ENCODE data around the gene ATP9B.
"Not testable (repeated sequence)": the region's sequence is repeated elsewhere in the genome, so short reads cannot be mapped to it uniquely, and the experiment has no call there.

Gene ATP9B

DNA sequence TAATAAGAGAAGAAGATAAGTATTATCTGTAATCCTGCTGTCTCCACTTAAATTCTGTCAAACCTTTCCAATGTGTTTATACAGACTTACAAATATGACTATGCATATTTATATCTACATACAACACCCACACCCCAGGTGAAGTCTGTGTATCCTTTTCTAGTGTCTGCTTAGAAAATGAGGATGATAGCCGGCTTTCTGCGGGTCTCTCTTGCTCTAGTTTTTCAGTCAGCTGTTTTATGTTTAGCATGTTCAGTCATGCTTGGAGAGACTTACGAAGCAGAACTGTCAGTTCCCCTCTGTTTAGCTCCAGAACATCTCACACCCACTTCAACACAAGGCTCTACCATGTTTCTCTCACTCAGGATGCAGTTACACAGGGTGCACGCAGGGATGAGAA is 189.3 kb downstream of the ATP9B start:
- H3K4me3 ChIP-seq (ENCODE audit: low read depth, low read length) = no peak overlapping the region
- no peak for DNase-seq (ENCODE audit: low read depth)

DNA sequence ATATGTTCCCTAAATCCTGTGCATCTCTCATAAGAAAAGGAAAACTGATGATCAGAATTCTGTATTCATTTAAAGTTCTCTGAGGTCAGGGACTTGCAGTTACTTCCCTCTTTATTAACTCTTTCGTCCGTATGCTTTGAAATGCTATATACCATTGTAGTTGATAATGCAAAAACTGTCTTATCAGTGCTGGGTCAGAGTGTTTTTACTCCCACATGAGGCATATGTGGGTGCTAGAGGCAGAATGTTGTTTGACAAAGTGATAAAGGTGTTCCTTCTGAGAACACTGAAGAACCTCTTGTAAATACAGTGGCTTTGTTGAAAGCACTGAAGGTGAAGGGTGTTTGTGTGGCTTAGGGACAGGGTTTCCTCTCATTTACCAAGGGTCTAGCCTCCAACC is 190.0 kb downstream of the ATP9B start:
- DNase-seq (ENCODE audit: low read depth) = no peak
- H3K4me3 ChIP-seq (ENCODE audit: low read depth, low read length) = no peak overlapping the region

DNA sequence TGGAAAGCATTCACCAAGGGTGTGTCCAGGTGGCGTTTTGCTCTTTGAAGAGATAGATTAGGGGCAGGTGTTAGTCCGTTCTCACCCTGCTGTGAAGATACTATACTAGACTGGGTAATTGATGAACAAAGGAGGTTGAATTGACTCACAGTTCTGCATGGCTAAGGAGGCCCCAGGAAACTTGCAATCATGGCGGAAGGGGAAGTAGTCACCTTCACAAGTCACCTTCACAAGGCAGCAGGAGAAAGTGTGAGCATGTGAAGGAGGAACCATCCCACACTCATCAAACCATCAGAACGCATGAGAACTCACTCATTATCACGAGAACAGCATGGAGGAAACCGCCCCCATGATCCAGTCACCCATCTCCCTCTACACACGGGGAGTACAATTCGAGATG is 190.8 kb downstream of the ATP9B start:
- no peak overlapping the region for H3K4me3 ChIP-seq (ENCODE audit: low read depth, low read length)
- DNase-seq (ENCODE audit: low read depth) = no peak

DNA sequence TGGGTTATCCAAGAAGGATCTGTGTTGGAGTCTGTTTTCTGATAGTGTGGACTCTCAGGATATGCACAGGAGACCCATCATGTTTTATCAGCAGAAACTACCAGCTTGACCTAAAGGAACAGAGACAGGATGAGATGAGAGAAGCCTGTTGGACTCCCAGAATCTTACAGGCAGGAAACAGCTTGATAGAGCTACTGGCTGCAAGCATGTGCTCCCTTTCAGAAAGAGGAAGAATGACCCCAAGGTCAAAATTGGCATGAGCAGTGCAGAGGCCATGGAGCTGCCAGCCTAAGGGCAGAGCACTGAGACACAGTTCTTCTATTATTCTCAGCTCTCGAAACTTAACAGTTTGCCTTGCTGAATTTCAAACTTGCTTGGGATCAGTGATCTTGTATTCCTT is 191.3 kb downstream of the ATP9B start:
- DNase-seq (ENCODE audit: low read depth) = no peak
- no peak overlapping the region for H3K4me3 ChIP-seq (ENCODE audit: low read depth, low read length)

DNA sequence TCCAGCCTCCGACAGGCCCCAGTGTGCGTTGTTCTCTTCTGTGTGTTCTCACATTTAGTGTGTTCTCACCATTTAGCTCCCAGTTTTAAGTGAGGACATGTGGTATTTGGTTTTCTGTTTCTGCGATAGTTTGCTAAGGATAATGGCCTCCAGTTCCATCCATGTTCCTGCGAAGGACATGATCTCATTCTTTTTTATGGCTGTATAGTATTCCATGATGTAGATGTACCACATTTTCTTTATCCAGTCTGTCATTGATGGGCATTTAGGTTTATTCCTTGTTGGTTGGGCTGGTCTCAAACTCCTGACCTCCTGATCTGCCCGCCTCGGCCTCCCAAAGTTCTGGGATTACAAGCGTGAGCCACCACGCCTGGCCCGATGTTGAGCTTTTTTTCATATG is 195.9 kb downstream of the ATP9B start:
- DNase-seq (ENCODE audit: low read depth); H3K4me3 ChIP-seq (ENCODE audit: low read depth, low read length): not testable (repeated sequence)

DNA sequence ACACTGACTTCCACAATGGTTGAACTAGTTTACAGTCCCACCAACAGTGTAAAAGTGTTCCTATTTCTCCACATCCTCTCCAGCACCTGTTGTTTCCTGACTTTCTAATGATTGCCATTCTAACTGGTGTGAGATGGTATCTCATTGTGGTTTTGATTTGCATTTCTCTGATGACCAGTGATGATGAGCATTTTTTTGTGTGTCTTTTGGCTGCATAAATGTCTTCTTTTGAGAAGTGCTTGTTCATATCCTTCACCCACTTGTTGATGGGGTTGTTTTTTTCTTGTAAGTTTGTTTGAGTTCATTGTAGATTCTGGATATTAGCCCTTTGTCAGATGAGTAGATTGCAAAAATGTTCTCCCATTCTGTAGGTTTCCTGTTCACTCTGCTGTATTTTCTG is 202.6 kb downstream of the ATP9B start:
- not testable (repeated sequence) for DNase-seq (ENCODE audit: low read depth)

DNA sequence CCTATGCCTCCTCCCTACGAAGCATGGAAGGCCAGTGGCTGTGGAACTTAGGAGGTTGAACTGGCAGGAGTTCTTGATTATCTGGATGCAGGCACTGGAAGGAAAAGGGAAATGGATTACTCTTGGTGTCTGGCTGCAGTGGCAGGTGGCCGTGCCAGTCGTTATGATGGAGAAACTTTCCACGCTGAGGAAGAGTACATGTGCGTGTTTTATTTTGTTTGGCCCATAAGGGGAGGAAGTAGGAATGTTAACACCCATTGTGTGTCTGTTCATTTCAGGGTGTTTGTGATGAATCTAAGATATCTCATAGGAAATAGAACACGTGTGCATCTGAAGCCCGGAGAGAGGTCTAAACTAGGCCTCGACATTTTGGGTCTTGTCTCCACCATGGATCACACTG is 203.7 kb downstream of the ATP9B start:
- no peak overlapping the region for H3K4me3 ChIP-seq (ENCODE audit: low read depth, low read length)
- no peak for DNase-seq (ENCODE audit: low read depth)

More for the DNA sequence above, 202.6 kb downstream of the ATP9B start:
- H3K4me3 ChIP-seq (ENCODE audit: low read depth, low read length) = not testable (repeated sequence)

DNA sequence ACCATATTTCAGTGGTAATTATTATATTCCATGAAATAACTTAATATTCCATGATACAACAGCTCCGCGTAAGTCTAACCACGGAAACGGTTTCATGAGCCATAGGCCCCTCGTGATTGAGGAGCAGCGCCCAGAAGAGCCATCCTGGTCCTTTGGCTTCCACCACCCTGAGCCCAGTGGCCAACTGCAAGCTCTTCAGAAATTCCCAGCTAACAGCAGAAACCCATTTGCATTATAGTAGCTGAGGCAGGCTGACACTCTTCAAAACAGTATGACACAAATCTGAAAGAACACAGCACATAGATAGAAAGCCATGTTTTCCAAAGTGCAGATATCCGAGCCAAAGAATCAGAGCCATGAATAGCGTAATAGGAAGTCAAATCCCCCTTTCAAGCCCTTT is 205.6 kb downstream of the ATP9B start:
- no peak overlapping the region for H3K4me3 ChIP-seq (ENCODE audit: low read depth, low read length)

DNA sequence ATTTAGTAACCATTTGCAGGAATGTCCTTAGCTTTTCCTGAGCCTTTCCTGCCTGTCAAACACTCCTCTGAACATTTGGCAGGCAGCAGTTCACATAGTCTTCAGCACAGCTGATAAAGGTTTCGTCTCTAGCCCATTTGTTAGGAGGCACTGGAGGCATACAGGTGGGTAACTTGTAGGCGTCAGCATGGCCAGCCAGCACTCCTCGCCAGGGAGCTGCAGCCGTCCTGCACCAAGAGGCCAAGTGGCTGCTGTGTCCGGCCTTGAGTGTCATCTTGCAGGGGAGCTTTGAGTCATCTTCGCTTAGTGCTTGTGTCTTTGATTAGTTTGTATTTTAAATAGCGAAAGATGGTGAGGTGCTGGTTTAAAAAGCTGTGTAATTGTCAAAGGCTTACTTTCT is 206.3 kb downstream of the ATP9B start:
- no peak overlapping the region for H3K4me3 ChIP-seq (ENCODE audit: low read depth, low read length)
- DNase-seq (ENCODE audit: low read depth) = no peak

More for the DNA sequence above, 205.6 kb downstream of the ATP9B start:
- DNase-seq (ENCODE audit: low read depth) = no peak

DNA sequence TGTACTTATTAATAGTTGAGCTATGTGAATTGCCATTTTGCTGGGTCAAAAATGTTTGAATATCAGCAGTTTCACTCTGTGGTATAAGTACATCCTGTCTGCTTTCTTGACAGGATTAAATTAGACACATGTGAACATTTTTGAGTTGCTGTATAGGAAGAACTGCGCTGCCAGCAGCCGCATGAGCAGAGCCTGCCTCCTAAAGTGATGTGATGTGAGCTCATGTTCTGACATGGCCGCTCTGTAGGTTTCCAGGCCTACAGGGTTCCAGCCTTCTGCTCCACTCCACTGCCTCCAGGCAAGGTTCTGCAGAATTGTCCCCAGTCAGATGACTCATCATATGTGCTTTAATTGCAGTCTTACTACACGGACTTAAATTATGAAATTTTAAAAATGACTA is 206.8 kb downstream of the ATP9B start:
- DNase-seq (ENCODE audit: low read depth) = no peak
- no peak overlapping the region for H3K4me3 ChIP-seq (ENCODE audit: low read depth, low read length)

DNA sequence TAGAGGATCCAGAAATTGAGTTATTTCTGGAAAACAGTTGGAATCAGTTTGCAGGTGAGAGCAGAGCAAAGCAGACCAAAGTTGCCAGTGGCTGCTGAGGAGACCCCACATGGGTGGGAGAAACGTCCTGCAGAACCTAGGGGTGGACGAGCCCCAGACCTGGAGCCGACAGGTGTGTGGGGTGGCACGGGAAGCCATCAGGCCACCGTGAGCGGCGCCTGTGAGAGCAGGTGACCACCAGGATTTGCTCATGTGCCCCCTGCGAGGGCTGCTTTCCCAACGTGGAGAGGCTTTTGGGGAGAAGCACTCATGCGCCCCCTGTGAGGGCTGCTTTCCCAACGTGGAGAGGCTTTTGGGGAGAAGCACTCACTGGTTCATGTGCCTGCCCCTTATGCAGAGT is 209.7 kb downstream of the ATP9B start:
- H3K4me3 ChIP-seq (ENCODE audit: low read depth, low read length) = no peak overlapping the region
- DNase-seq (ENCODE audit: low read depth) = no peak

DNA sequence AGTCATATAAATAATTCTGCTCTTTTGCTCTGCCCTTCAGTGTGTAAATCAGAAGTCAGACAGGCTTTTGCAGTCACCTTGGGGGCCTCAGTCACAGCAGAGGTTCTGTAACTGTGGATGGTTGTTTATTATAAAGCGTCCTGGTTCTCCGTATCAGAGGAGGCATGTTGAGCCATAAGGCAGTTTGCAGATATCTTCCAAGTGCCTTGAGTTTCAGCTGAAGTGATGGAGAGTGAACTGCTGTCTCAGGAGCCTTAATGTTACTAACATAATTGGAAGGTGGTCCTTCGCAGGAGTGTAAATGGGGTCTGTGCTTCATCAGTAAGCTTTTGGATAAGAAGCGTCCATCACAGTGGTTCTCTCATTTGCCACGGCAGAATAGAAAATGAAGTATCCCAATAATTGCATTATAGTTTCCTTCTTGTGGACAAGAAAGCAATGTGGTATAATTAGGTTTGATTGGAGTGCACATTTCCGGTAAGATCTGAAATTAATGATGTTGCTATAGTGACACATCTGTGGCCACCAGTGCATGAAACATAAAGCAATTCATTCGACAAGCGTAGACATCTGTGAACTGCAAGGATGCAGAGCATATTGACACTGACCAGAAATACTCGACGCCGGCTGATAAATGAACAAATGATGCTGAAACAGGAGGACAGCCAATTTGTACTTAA is 214.1 kb downstream of the ATP9B start:
- no peak overlapping the region for H3K4me3 ChIP-seq (ENCODE audit: low read depth, low read length)
- no peak for DNase-seq (ENCODE audit: low read depth)

DNA sequence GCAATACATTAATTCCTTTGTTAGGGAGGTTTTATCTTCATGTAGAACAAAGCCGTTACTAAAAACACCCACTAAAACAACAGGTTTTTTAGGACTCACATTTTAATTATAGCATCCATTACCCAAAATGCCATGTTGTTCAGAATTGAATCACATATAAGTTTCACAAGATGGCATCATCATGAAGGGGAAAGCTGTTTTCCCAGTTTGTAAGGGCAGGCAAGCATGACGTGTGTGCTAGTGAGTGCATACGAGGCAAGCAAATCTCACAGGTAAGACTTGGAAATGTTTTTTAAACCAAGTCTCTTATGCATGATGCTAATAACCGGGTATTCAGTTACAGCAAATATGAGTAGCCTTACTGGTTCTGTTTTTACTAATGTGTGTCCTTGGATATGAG is 214.7 kb downstream of the ATP9B start:
- H3K4me3 ChIP-seq (ENCODE audit: low read depth, low read length) = no peak overlapping the region
- no peak for DNase-seq (ENCODE audit: low read depth)

DNA sequence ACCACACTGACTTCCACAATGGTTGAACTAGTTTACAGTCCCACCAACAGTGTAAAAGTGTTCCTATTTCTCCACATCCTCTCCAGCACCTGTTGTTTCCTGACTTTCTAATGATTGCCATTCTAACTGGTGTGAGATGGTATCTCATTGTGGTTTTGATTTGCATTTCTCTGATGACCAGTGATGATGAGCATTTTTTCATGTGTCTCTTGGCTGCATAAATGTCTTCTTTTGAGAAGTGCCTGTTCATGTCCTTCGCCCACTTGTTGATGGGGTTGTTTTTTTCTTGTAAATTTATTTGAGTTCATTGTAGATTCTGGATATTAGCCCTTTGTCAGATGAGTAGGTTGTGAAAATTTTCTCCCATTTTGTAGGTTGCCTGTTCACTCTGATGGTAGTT is 216.0 kb downstream of the ATP9B start:
- not testable (repeated sequence) for H3K4me3 ChIP-seq (ENCODE audit: low read depth, low read length); DNase-seq (ENCODE audit: low read depth)

DNA sequence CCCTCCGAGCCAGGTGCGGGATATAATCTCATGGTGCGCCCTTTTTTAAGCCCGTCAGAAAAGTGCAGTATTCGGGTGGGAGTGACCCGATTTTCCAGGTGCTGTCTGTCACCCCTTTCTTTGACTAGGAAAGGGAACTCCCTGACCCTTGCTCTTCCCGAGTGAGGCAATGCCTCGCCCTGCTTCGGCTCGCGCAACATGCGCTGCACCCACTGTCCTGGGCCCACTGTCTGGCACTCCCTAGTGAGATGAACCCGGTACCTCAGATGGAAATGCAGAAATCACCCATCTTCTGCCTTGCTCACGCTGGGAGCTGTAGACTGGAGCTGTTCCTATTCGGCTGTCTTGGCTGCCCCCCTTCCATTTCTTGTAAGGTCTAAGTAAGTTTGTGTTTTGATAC is 221.2 kb downstream of the ATP9B start:
- not testable (repeated sequence) for H3K4me3 ChIP-seq (ENCODE audit: low read depth, low read length); DNase-seq (ENCODE audit: low read depth)

DNA sequence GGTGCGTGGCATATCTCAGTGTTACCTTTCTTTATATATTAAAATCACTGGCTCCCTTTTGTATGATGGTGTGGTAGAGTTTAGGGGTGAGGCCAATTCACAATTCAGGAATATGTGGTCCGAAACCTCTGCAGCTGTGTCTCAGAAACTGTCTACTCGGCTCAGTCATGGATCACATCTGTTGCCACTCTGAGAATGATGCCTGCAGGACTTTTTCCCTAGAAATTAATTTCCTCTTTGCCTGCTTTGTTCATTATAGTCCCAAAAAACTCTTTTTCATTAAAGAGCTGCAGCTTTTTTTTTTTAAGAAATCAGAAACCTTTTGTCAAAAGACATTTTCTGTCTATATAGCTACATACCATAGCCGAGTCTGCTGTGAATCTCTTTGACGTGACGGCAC is 221.7 kb downstream of the ATP9B start:
- DNase-seq (ENCODE audit: low read depth) = no peak
- H3K4me3 ChIP-seq (ENCODE audit: low read depth, low read length) = no peak overlapping the region

DNA sequence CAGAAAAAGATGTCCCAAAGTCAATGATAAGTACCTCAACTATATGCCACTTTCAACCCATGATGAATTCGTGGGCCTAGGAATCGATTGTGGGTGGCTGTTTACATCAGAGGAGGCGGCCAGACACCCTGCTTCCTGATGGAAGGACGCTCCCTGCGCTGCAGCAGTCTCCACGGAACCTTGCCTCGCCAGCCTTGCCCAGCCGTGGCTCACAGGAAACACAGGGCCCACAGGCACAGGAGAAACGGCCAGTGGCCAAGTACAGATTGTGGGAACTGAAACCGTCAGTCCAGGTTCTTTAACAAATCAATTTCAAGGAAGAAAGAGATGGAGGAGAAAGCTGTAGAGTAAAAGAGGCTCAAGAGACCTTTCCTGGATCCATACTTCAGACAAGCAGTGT is 225.0 kb downstream of the ATP9B start:
- DNase-seq (ENCODE audit: low read depth) = no peak
- no peak overlapping the region for H3K4me3 ChIP-seq (ENCODE audit: low read depth, low read length)

DNA sequence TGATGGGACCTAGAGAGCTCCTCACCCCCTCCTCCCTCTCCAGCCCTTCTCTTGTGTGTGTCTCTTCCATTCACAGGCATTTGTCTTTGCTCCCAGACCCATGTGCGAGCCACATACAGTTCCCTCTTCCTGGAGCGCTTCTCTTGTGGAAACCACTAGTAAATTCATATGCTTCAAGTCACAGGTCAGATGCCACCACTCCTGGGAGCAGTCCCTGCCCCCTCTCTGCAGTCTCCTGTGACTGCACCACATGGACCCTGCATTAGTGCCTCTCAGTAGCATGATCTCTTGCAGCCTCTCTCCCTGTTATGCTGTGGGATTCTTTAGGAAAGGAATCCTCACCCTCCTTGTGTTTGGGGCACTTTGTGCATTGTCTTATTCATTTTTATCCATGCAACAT is 230.1 kb downstream of the ATP9B start:
- no peak overlapping the region for H3K4me3 ChIP-seq (ENCODE audit: low read depth, low read length)
- no peak for DNase-seq (ENCODE audit: low read depth)

DNA sequence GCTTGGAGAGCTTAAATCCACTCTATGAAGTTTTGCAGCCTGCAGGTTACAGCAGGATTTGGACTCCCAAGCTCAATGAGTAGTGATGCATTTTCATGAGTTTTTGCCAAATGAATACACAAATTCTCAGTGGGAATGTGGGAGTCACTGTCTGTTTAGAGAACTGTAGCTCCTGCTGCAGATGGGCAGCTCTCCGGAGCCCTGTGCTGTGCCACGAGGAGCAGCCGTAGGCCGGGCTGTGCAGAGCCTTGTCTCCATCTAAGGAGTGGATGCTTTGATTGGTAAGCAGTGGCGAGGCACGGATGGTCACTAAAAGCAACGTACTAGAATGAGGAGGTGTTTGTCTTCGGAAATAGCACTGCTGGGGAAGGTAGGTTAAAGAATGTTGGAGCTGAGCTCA is 230.5 kb downstream of the ATP9B start:
- no peak for DNase-seq (ENCODE audit: low read depth)
- no peak overlapping the region for H3K4me3 ChIP-seq (ENCODE audit: low read depth, low read length)

DNA sequence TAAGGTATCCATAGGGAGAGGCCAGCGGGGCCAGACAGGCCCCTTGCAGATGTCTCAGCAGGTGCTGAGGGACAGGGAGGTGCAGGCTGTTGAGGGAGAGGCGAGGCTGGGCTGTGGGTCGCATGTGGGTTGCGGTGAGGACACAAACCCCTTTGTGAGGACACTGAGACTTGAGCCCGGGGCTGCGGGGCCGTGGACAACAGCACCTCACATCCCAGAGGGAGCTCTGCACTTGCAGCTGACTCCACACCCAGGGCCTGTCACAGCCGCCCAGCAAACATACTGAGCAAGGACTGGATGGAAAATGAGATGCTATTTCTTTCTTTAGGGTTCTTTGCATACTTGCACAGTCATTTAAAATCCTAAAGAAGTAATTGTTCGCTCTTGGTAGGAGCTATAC is 231.2 kb downstream of the ATP9B start:
- no peak overlapping the region for H3K4me3 ChIP-seq (ENCODE audit: low read depth, low read length)

DNA sequence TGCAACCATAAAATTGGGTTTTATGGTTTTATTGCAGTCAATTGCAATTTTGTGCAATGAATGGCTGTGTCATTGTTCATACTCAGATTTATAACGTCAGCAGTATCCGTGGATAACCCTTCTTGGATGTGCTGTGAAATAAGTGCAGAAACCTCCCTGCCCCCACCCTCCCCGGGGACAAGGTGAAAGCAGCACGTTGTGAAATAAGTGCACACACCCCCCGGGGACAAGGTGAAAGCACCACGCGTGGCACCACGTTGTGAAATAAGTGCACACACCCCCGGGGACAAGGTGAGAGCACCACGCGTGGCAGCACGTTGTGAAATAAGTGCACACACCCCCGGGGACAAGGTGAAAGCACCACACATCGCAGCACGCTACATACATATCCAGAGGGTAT is 232.9 kb downstream of the ATP9B start:
- no peak for DNase-seq (ENCODE audit: low read depth)
- no peak overlapping the region for H3K4me3 ChIP-seq (ENCODE audit: low read depth, low read length)

More for the DNA sequence above, 231.2 kb downstream of the ATP9B start:
- no peak for DNase-seq (ENCODE audit: low read depth)

DNA sequence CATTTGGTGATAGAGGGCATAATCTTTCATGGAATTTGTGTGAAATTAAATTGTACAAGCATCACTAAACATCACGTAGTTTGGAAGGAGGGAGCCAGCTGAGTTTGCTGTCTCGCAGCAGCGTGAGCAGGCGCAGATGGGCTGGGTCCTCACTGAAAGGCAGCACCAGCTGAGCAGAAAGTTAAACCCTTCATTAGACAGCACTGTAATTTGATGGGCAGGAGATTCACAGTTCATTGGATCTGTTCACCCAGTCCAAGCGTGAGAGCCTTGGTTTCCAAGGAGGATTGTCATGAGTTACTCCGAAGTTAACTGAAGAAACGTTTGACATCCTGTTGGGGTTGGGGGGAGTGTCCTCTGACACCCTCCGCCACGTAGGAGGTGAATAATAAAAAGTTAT is 236.7 kb downstream of the ATP9B start:
- no peak overlapping the region for H3K4me3 ChIP-seq (ENCODE audit: low read depth, low read length)
- DNase-seq (ENCODE audit: low read depth) = no peak

Data from skeletal muscle cell (primary cell).